HCT116 (cell line): ENCODE results near the gene PAPPA2. TPM values are rescaled to one million over a fixed set of nuclear protein-coding genes. Genes with fewer than 3 reads are reported as not detected.

ENCODE experiments used
- ATAC-seq: fragments of 200-7000 bp; cut with Tn5 transposase; 2 replicates; pipeline ENCODE4 v1.9.1; 2020; ENCODE audit warnings: mild to moderate bottlenecking, moderate library complexity
- BruUV-seq: library from RNA; stranded (reverse); fragments of 400-500 nt; replicated peaks from 2 replicates; lab custom pipeline; 2021; lab: Mats Ljungman, UMichigan
- CTCF ChIA-PET: fragments of 300-600 bp; sonication (Branson Sonifier 250); formaldehyde crosslinking; loops from one replicate; lab custom pipeline; 2021; ENCODE audit warnings: antibody characterized with exemption; lab: Charles Lee
- POLR2A ChIA-PET: fragments of 300-600, 350-600 bp; sonication (Branson Sonifier 250); formaldehyde crosslinking; loops from one replicate; lab custom pipeline; 2021; ENCODE audit warnings: antibody characterized with exemption; lab: Charles Lee
- RAD21 ChIA-PET, 2 experiments: fragments of 300-600 bp; sonication (Branson Sonifier 250); formaldehyde crosslinking; loops; one replicate each; lab custom pipeline; 2023; ENCODE audit warnings: low total read pairs in 2 of 2; ENCODE audit not compliant: uncharacterized antibody in 2 of 2, unreplicated experiment in 2 of 2, low non-redundant PET in 1 of 2; lab: Charles Lee
- DNase-seq: peaks from one replicate; pipeline ENCODE4 v3.0.0-alpha.2; 2010; ENCODE audit warnings: low read depth, low spot score
- H2AFZ ChIP-seq: fragments of 200-600 bp; shearing (Covaris generic), sonication (generic); 2 replicates; pipeline ENCODE4 v1.6.1; 2017; ENCODE audit warnings: low read depth, mixed run types, mixed read lengths, antibody characterized with exemption, low read length; ENCODE audit not compliant: poor library complexity, severe bottlenecking
- H3K27ac ChIP-seq: 2 replicates; pipeline ENCODE4 v1.5.1; 2012; ENCODE audit warnings: low read depth, low read length
- H3K27me3 ChIP-seq: fragments of 200-600 bp; sonication (generic); 2 replicates; pipeline ENCODE4 v1.6.1; 2016; ENCODE audit warnings: mixed run types, low read length, mixed read lengths; ENCODE audit not compliant: insufficient read depth
- H3K36me3 ChIP-seq, 2 experiments: fragments of 200-500 bp in 1 of 2; fragments of 200-600 bp in 1 of 2; sonication (Bioruptor generic) in 1 of 2; sonication (generic) in 1 of 2; 2 replicates each; pipeline versions ENCODE4 v1.5.1 to v1.6.1; 2014 to 2016; ENCODE audit warnings: low read length in 2 of 2, inconsistent platforms in 1 of 2, mixed read lengths in 1 of 2, mixed run types in 1 of 2; ENCODE audit not compliant: insufficient read depth in 2 of 2, control insufficient read depth in 1 of 2
- H3K4me1 ChIP-seq, 2 experiments: fragments of 200-600 bp in 1 of 2; sonication (generic) in 1 of 2; 2 replicates each; pipeline versions ENCODE4 v1.5.1 to v1.6.1; 2012 to 2017; ENCODE audit warnings: low read length in 2 of 2, inconsistent platforms in 1 of 2, mild to moderate bottlenecking in 1 of 2, mixed read lengths in 1 of 2, mixed run types in 1 of 2, moderate library complexity in 1 of 2; ENCODE audit not compliant: insufficient read depth in 2 of 2, control insufficient read depth in 1 of 2
- H3K4me2 ChIP-seq: fragments of 200-600 bp; sonication (generic); 2 replicates; pipeline ENCODE4 v1.6.1; 2017; ENCODE audit warnings: mixed run types, low read length, mixed read lengths
- H3K4me3 ChIP-seq, 2 experiments: fragments of 200-600 bp in 1 of 2; sonication (generic) in 1 of 2; replicated peaks in 1 of 2; 2 replicates each; pipeline ENCODE4 v1.5.1; 2011 to 2016; ENCODE audit warnings: low read length in 2 of 2, control low read depth in 1 of 2, low read depth in 1 of 2, mild to moderate bottlenecking in 1 of 2, mixed read lengths in 1 of 2, mixed run types in 1 of 2
- H3K79me2 ChIP-seq: fragments of 200-600 bp; sonication (generic); 2 replicates; pipeline ENCODE4 v1.6.1; 2017; ENCODE audit warnings: mild to moderate bottlenecking, mixed run types, low read length, moderate library complexity, mixed read lengths; ENCODE audit not compliant: insufficient read depth
- H3K9ac ChIP-seq: fragments of 200-600 bp; sonication (generic); 2 replicates; pipeline ENCODE4 v1.6.1; 2016; ENCODE audit warnings: low read length, mixed read lengths
- H3K9me2 ChIP-seq: fragments of 200-600 bp; sonication (generic), shearing (Covaris generic); 2 replicates; pipeline ENCODE4 v1.6.1; 2017; ENCODE audit warnings: mixed run types, mild to moderate bottlenecking, moderate library complexity; ENCODE audit not compliant: insufficient read depth
- H3K9me3 ChIP-seq, 2 experiments: fragments of 200-500 bp in 1 of 2; fragments of 200-600 bp in 1 of 2; sonication (Bioruptor generic) in 1 of 2; sonication (generic) in 1 of 2; 2 replicates each; pipeline ENCODE4 v1.6.1; 2014 to 2017; ENCODE audit warnings: low read length in 2 of 2, mixed read lengths in 2 of 2, inconsistent platforms in 1 of 2, low read depth in 1 of 2, mild to moderate bottlenecking in 1 of 2, mixed run types in 1 of 2, moderate library complexity in 1 of 2; ENCODE audit not compliant: control insufficient read depth in 1 of 2, insufficient read depth in 1 of 2
- H4K20me1 ChIP-seq: fragments of 200-600 bp; sonication (generic), shearing (Covaris generic); 2 replicates; pipeline ENCODE4 v1.6.1; 2017; ENCODE audit warnings: mixed run types, mild to moderate bottlenecking, moderate library complexity; ENCODE audit not compliant: insufficient read depth
- ATF3 ChIP-seq: IDR thresholded peaks from 2 replicates; pipeline ENCODE4 v1.6.1; 2012
- CBX3 ChIP-seq: IDR thresholded peaks from 2 replicates; pipeline ENCODE4 v1.6.1; 2012; ENCODE audit warnings: low read depth
- CEBPB ChIP-seq: IDR thresholded peaks from 2 replicates; pipeline ENCODE4 v1.6.1; 2012; ENCODE audit warnings: low read depth
- EGR1 ChIP-seq: IDR thresholded peaks from 2 replicates; pipeline ENCODE4 v1.6.1; 2012; ENCODE audit warnings: low read depth
- ELF1 ChIP-seq: IDR thresholded peaks from 2 replicates; pipeline ENCODE4 v1.6.1; 2012; ENCODE audit warnings: low read depth, borderline replicate concordance
- EZH2 ChIP-seq: fragments of 200-600 bp; sonication (generic); IDR thresholded peaks from 2 replicates; pipeline ENCODE4 v1.6.1; 2017; ENCODE audit warnings: antibody characterized with exemption, mixed run types
- EZH2phosphoT487 ChIP-seq: fragments of 200-600 bp; IDR thresholded peaks from 2 replicates; pipeline ENCODE4 v1.6.1; 2018; ENCODE audit warnings: antibody characterized with exemption, borderline replicate concordance
- FOSL1 ChIP-seq: IDR thresholded peaks from 2 replicates; pipeline ENCODE4 v1.6.1; 2012; ENCODE audit warnings: low read depth
- JUND ChIP-seq: IDR thresholded peaks from 2 replicates; pipeline ENCODE4 v1.6.1; 2012
- MAX ChIP-seq: IDR thresholded peaks from 2 replicates; pipeline ENCODE4 v1.6.1; 2012
- POLR2A ChIP-seq: IDR thresholded peaks from 2 replicates; pipeline ENCODE4 v1.7.0; 2011; ENCODE audit warnings: borderline replicate concordance; ENCODE audit not compliant: insufficient read depth, insufficient read length; ENCODE audit errors: extremely low read depth
- REST ChIP-seq: IDR thresholded peaks from 2 replicates; pipeline ENCODE4 v1.6.1; 2012; ENCODE audit warnings: low read depth
- SP1 ChIP-seq: IDR thresholded peaks from 2 replicates; pipeline ENCODE4 v1.6.1; 2012; ENCODE audit warnings: low read depth
- SRF ChIP-seq: IDR thresholded peaks from 2 replicates; pipeline ENCODE4 v1.6.1; 2012; ENCODE audit warnings: low read depth
- TCF7L2 ChIP-seq: IDR thresholded peaks from 2 replicates; pipeline ENCODE4 v1.7.0; 2011; ENCODE audit warnings: borderline replicate concordance, inconsistent platforms; ENCODE audit not compliant: insufficient read depth, insufficient read length; ENCODE audit errors: extremely low read depth
- YY1 ChIP-seq: IDR thresholded peaks from 2 replicates; pipeline ENCODE4 v1.6.1; 2011; ENCODE audit warnings: low read length, low read depth, moderate library complexity, mild to moderate bottlenecking; ENCODE audit not compliant: insufficient replicate concordance; ENCODE audit errors: extremely low read depth
- ZBTB33 ChIP-seq: IDR thresholded peaks from 2 replicates; pipeline ENCODE4 v1.6.1; 2011; ENCODE audit warnings: mild to moderate bottlenecking, low read length, moderate library complexity; ENCODE audit not compliant: insufficient replicate concordance; ENCODE audit errors: extremely low read depth
- ZFX ChIP-seq: fragments of 450-650 bp; IDR thresholded peaks from 2 replicates; pipeline ENCODE4 v1.6.1; 2017
- ZNF274 ChIP-seq: fragments of 200-500 bp; sonication (Bioruptor generic); IDR thresholded peaks from 2 replicates; pipeline ENCODE4 v1.6.1; 2014; ENCODE audit warnings: mild to moderate bottlenecking, low read depth, low read length, inconsistent platforms
- intact Hi-C: fragments of 100-400 bp; cut with micrococcal nuclease; formaldehyde crosslinking; loops from 2 replicates; pipeline ENCODE4 v1.10.0; 2022
- total RNA-seq: library from RNA; stranded (reverse); gene quantifications from one replicate; pipeline ENCODE4 v1.2.1, GENCODE V29; 2021; ENCODE audit not compliant: unreplicated experiment

The PAPPA2 gene
- total RNA-seq, 1 experiment from 2014 or later, result not detected

- DNase-seq (no peak), ATAC-seq (no peak)
- ChIA-PET POLR2A (no interaction called here), CTCF (no interaction called here), RAD21 (no interaction called here)
- no peak overlapping the region for H3K4me2 ChIP-seq
- no peaks in the 10 kb centered on the region for H3K9me3 ChIP-seq
- H3K79me2 ChIP-seq, result no peaks in the 10 kb centered on the region
- H3K4me3 ChIP-seq, result no peak overlapping the region
- H3K27ac ChIP-seq, result no peak overlapping the region
- H3K9ac ChIP-seq, result no peak overlapping the region
- intact Hi-C loops, result no loop called here
- H2AFZ ChIP-seq, result no peak overlapping the region
- H3K4me1 ChIP-seq, result no peaks in the 10 kb centered on the region
- no TSS peak for BruUV-seq
- no peaks in the 10 kb centered on the region for H3K36me3 ChIP-seq
- 0 out of 2 replicates have a peak, but pooled peaks cover 5% of the 10 kb centered on the region for H3K27me3 ChIP-seq
- no peak for TF ChIP-seq ZBTB33
- no peak for TF ChIP-seq ATF3
- TF ChIP-seq CEBPB, result no peak
- TF ChIP-seq ZFX, result no peak
- TF ChIP-seq EZH2, result no peak
- TF ChIP-seq EZH2phosphoT487, result no peak
- TF ChIP-seq EGR1, result no peak
- no peak for TF ChIP-seq MAX
- TF ChIP-seq ELF1, result no peak
- no peak for TF ChIP-seq CBX3
- no peak for TF ChIP-seq FOSL1
- no peak for TF ChIP-seq REST
- TF ChIP-seq ZNF274, result no peak
- TF ChIP-seq SP1, result no peak
- no peak for TF ChIP-seq SRF
- no peak for TF ChIP-seq JUND
- TF ChIP-seq TCF7L2, result no peak
- TF ChIP-seq YY1, result no peak
- no peak for TF ChIP-seq POLR2A
- H4K20me1 ChIP-seq, result no peaks in the 10 kb centered on the region
- H3K9me2 ChIP-seq, result no peaks in the 10 kb centered on the region
Measured at GRCh38 chr1:176831150-176831549, 368.2 kb downstream of the PAPPA2 start.
